Frontal cortex (tissue), 4 donors: ENCODE measurements around the gene EIPR1. TPM values are rescaled to one million over a fixed set of nuclear protein-coding genes. Genes with fewer than 3 reads are reported as not detected.

Experiments used
- DNase-seq, 2 donors: peaks; one replicate each; pipeline ENCODE4 v3.0.0; 2012; ENCODE audit warnings: low spot score in 2 of 2
- FAIRE-seq: peaks from 2 replicates; lab custom pipeline; 2012; peaks lifted over from hg19 to GRCh38; lab: Jason Lieb, UNC
- total RNA-seq: library from RNA; depleted of rRNA; stranded (reverse); fragments of >200 nt; gene quantifications from one replicate; pipeline ENCODE4 v1.2.3, GENCODE V29; 2014
- donor health status: control.
- donor health status: control.
- donor health status: control.

Gene EIPR1
- total RNA-seq, 1 donor from 2014 or later = 40.8 TPM

- FAIRE-seq (no peak), DNase-seq (no peak)
Measured at GRCh38 chr2:3238951-3239841, 138.4 kb downstream of the EIPR1 start.

DNA sequence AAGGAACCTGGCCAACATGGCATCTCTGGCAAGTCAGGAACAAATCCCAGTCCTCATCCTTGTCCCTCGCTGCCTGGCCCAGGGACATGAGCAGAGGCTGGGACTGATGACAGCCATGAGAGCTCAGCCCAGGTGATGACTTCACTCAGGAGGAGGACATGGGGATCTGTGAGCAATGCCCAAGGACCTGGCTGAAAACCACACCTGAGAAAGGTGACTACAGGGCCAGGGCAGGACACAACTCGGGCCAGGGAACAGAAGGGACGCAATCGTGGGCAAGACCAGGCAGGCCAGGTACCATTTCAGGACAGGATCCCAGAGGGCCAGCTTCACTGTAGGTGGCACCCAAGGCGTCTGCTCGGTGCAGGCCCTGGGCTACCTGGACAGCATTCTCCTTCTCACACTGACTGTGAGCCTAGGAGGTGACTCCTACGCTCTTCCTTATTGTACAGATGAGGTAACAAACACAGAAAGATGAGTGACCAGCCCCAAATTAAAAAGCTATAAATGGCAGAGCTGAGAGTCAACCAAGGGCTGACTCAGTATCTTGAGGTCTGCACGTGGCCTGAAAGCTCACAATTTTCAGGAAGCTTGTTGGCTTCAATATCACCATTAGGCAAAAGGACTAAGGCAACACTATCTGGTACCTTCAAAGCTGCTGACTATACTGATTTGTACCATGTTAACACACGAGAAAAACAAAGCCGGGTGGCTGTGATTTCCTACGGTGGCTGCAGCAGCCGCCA lies 141.1 kb downstream of the EIPR1 start:
- FAIRE-seq (no peak), DNase-seq (no peak)

DNA sequence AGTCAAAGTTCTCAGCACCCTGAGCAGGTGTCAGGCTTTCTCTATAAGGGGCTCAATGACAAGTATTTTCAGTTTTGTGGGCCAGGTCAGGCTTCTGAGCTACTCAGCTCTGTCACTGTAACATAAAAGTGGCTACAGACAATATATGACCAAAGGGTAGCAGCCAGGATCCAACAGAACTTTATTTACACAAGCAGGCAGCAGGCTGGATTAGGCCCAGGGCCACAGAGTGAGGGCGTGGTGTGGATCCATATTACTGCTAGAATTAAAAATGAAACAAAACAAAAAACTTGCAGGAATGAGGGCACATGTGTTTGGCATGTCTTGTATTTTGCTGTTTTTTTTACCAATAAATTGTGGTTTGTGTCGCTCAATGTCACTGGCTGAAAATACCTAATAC lies 143.7 kb downstream of the EIPR1 start:
- DNase-seq = no peak
- no peak for FAIRE-seq

DNA sequence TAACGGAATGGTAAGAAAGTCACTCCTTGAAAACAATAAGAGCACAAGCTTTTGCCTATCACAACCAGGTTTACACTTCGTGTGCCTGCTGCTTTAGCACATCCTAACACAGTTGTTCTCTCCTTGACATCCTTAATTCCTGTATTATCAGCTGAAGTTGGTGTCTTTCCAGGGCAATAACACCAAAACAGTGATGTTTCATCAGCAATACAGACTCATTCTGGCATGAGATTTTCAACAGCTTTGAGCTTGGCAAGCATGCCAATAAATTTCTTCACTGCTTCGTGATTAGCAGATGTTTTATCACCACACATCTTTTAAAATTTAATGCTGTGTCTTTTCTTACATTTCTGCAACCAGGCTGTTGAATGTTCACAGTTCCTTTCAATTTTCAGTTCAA lies 148.4 kb downstream of the EIPR1 start:
- FAIRE-seq = no peak
- no peak for DNase-seq

GRCh38 chr2:3224681-3225080 lies 152.9 kb downstream of the EIPR1 start:
- FAIRE-seq (no peak), DNase-seq (no peak)

DNA sequence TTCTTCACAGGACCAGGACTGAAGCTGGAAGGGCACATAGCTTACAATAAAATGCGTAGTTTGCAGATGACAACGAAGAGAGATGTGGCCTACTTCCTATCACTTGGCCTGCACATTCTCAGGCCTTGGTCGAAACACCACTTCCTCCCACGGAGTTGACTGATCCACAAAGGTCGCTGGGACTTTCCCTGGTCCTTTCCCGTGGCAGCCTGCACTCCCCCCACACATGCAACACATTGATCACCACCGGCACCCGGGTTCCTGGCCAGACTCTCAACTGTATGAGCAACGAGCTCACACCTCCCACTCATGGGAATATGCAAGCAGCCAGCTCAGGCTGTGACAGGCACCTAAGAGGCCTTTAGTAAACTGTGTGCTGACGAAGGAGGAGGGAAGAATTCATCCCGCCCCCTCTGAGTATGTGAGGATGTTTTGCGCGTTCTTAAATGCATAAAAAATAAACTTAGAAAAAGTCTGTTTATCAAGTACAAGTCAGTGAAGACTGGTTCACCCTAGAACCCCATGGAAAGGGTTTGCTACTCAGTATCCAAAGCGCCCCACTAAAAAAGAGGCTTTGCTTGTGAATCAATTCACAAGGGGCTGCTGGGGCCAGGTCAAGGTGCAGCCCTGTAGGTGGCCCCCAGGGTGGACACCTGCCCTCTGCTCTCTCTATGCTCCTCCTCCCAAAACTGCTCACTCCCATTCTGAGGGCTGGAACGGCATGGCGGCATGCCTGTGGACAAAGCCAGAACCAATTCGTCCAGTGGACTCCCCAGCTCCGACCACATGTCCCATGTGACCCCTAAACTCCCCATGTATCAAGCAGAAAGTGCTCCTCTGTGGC lies 154.3 kb downstream of the EIPR1 start:
- DNase-seq (peak in 1 of 2 donors; percentile 33), FAIRE-seq (no peak)

DNA sequence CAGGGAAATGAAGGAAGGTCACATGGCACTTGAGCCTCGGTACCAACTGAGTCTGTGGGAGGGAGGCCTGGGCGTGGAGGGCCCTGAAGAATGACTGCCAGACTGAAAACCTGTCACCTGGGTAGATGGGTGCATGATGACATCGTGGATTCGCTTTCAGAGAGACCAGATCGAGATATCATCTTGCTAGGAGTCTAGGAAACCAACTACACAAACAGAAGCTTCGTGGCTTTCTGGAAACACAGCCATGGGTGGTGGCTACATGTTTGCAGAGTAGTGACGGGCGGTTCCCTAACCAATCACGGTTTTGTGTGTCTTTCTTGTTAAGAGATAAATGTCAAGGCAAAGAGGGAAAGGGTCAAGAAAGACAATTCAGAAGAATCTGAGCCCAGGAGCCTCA lies 155.0 kb downstream of the EIPR1 start:
- FAIRE-seq = no peak
- no peak for DNase-seq

DNA sequence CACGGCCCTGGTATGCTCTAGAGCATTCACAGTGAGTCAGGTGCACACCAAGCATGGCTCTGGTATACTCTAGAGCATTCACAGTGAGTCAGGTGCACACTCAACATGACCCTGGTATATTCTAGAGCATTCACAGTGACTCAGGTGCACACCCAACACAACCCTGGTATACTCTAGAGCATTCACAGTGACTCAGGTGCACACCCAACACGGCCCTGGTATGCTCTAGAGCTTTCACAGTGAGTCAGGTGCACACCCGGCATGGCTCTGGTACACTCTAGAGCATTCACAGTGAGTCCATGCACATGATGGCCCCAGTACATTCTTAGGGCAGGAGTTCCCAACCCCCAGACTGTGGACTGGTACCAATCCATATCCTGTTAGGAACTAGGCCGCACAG lies 158.1 kb downstream of the EIPR1 start:
- DNase-seq (no peak), FAIRE-seq (no peak)

- no peak for DNase-seq
- no peak for FAIRE-seq
Measured at GRCh38 chr2:3217646-3218045, 160.0 kb downstream of the EIPR1 start.

DNA sequence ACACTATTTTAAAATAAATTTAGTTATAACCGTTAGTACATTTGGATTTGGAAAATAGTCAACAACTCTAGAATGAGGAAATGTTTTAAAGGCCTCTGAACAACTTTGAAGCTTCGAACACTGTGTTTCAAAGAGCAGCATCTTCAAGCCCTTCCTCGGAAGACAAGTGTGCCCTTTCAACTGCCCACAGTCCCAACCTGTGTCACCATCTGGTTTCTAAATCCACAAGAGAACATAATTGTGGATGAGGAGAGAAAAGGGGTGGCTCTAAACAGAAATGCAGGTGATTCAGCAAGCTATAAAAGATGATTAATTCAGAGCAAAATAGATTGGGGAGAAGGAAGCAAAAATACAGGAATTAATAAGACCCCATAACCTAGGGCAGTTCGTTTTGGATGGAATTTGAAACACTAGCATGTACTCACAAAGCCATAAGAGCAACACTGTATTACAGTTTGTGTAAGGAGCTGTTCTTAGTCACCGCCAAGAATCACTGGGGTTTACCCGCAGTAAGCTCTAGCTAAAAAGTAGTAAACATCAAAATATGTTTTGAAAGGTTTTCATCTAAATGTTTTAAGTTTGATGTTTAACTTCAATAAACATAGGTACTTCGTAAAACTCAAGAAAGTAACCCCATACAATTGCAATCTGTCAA lies 160.7 kb downstream of the EIPR1 start:
- DNase-seq (no peak), FAIRE-seq (no peak)

GRCh38 chr2:3214806-3215404 lies 162.7 kb downstream of the EIPR1 start:
- FAIRE-seq (no peak), DNase-seq (no peak)

- no peak for DNase-seq
Measured at GRCh38 chr2:3214065-3214464, 163.6 kb downstream of the EIPR1 start.

DNA sequence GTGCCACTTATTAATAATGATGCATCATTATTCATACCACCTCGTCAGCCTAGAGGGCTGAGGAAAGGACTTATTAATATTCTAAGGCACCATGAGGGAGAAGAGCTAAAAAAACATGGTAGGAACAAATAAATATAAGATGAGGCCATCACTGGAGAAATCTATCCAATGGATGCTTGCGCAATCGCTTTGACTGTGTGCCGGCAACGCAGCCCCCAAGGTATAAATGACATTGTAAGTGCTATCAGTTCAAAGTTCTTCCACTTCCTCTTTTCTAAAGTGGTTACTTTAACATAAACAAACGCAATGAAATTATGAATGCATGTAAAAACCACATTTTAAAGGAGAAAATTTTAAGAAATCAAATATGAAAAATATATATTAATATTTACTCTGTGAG lies 164.6 kb downstream of the EIPR1 start:
- DNase-seq (no peak), FAIRE-seq (no peak)

More at GRCh38 chr2:3214065-3214464, 163.6 kb downstream of the EIPR1 start:
- FAIRE-seq = no peak

GRCh38 chr2:3212061-3212362 lies 165.6 kb downstream of the EIPR1 start:
- FAIRE-seq = no peak
- no peak for DNase-seq

GRCh38 chr2:3211256-3212060 lies 166.2 kb downstream of the EIPR1 start:
- FAIRE-seq (no peak), DNase-seq (no peak)

- FAIRE-seq = no peak
- no peak for DNase-seq
Measured at GRCh38 chr2:3210257-3210656, 167.4 kb downstream of the EIPR1 start.

DNA sequence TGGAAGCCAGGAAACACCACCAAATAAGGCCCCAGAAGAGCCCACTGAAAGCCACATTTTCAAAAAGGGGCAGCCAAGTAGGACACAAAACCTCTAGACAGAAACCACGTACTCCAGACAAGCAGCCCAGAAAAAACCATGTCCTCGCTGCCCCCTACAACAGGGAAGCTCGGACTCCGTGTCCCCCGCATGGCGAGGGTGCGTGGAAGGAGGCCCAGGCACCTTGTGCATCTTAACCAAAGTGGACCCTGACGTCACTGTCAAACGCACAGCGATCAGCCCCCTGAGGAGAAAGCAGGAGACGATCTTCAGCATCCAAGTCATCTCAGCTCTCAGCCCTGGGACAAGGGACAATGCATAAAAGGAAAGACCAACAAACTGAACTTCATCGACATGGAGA lies 168.4 kb downstream of the EIPR1 start:
- FAIRE-seq = no peak

DNA sequence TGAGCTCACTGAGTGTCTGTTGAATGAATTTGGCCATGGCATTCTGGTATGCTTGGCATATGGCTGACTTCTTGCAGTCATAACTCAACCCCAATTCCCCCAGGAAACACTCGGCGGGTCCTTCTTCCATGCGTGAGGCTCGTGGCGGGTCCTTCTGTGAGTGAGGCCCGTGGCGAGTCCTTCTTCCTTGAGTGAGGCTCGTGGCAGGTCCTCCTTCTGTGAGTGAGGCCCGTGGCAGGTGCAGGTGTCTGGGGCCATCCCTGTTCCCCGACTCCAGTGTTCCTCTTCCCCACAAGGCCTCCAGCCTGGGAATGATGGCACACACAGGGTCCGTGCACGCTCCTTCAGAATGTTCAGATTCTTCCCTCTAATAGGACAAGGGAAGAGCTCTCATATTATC lies 169.0 kb downstream of the EIPR1 start:
- DNase-seq (no peak), FAIRE-seq (no peak)

More for the DNA sequence above, 168.4 kb downstream of the EIPR1 start:
- no peak for DNase-seq

DNA sequence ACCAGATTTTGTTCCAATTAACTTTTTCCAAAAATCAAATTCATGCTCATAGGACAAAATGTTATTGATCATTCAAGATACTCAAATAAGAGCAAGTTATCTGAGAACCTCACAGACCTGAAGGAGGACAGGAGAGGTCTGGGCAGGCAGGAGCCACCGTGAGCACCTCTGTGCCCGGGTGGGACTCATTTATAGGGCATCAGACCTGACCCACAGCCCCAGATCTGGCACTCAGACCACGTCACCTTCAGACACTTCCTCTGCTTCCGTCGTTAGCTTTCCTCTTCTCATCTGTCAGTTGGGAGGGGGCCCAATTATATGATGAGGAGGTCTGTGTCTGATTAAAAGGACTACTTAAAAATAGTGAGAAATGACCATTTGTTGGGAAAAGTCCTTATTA lies 169.4 kb downstream of the EIPR1 start:
- DNase-seq (no peak), FAIRE-seq (no peak)
